OCI-LY3 (cell line): ENCODE data around the gene NR3C2.

ENCODE experiments used
- H2AFZ ChIP-seq: fragments of 200-600, 300-600 bp; shearing (Covaris generic); 2 replicates; pipeline ENCODE4 v1.6.0; 2014; ENCODE audit warnings: antibody characterized with exemption, low read depth, low read length
- H3K27ac ChIP-seq: fragments of 200-600, 300-600 bp; sonication (generic); 2 replicates; pipeline ENCODE4 v1.5.1; 2014; ENCODE audit warnings: mild to moderate bottlenecking, low read length, moderate library complexity, mixed read lengths
- H3K27me3 ChIP-seq: fragments of 200-600, 300-600 bp; sonication (generic); 2 replicates; pipeline ENCODE4 v1.6.1; 2014; ENCODE audit warnings: low read depth, low read length, mixed read lengths
- H3K36me3 ChIP-seq: fragments of 200-600, 300-600 bp; sonication (generic); replicated peaks from 2 replicates; pipeline ENCODE3; 2014; ENCODE audit warnings: low read depth, low read length, mixed read lengths
- H3K4me1 ChIP-seq: fragments of 300-600, 200-600 bp; sonication (generic); 2 replicates; pipeline ENCODE4 v1.6.1; 2014; ENCODE audit warnings: low read length, mixed read lengths
- H3K4me2 ChIP-seq: fragments of 200-600, 300-600 bp; sonication (generic); 2 replicates; pipeline ENCODE4 v1.6.1; 2014; ENCODE audit warnings: low read length, mixed read lengths
- H3K4me3 ChIP-seq: fragments of 300-600, 200-600 bp; sonication (generic); 2 replicates; pipeline ENCODE4 v1.5.1; 2014; ENCODE audit warnings: antibody characterized with exemption, mild to moderate bottlenecking, low read length, moderate library complexity
- H3K79me2 ChIP-seq: fragments of 300-600, 200-600 bp; shearing (Covaris generic); 2 replicates; pipeline ENCODE4 v1.6.1; 2014; ENCODE audit warnings: mild to moderate bottlenecking, low read length, mixed read lengths
- H3K9ac ChIP-seq: fragments of 300-600, 200-600 bp; shearing (Covaris generic); 2 replicates; pipeline ENCODE4 v1.6.0; 2014; ENCODE audit warnings: mild to moderate bottlenecking, low read length, moderate library complexity
- H3K9me3 ChIP-seq: fragments of 200-600, 300-600 bp; shearing (Covaris generic); 2 replicates; pipeline ENCODE4 v1.6.1; 2014; ENCODE audit warnings: low read length, mixed read lengths; ENCODE audit not compliant: insufficient read depth
- H4K20me1 ChIP-seq: fragments of 200-600, 300-600 bp; sonication (generic); 2 replicates; pipeline ENCODE4 v1.6.1; 2016; ENCODE audit warnings: low read length, mixed read lengths; ENCODE audit not compliant: insufficient read depth
- EZH2phosphoT487 ChIP-seq: fragments of 200-600 bp; shearing (Covaris generic); IDR thresholded peaks from 2 replicates; pipeline ENCODE4 v1.6.1; 2018; ENCODE audit warnings: antibody characterized with exemption, mixed run types, low read depth
- TF ChIP-seq, protein P1 (sequence below): fragments of 200-600, 300-600 bp; sonication (generic); IDR thresholded peaks from 2 replicates; pipeline ENCODE4 v1.5.1; 2014; ENCODE audit warnings: antibody characterized with exemption, low read length, low read depth

The NR3C2 gene

DNA sequence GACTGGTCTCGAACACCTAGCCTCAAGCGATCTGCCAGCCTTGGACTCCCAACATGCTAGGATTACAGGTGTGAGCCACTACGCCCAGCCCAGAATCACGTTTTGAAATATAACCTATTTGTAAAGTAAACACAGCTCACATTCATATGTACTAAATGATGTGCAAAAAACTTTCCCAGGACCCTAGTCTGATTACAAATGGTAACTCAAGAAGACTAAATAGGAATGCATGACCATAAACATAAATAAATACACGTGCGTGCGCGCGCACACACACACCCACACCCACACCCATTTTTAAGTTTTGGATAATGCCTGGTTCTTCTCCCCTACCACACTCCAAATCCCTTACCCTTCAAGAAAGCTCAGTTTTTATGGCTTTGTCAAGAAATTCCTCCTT lies 163.9 kb downstream of the NR3C2 start:
- Histone ChIP-seq H3K27ac (no peak overlapping the region), H3K9ac (no peak overlapping the region), H3K79me2 (no peaks in the 10 kb centered on the region), H3K27me3 (no peaks in the 10 kb centered on the region), H2AFZ (no peak overlapping the region), H4K20me1 (no peaks in the 10 kb centered on the region), H3K9me3 (no peaks in the 10 kb centered on the region), H3K4me3 (no peak overlapping the region), H3K4me2 (no peak overlapping the region), H3K4me1 (no peaks in the 10 kb centered on the region), H3K36me3 (no peaks in the 10 kb centered on the region)
- TF ChIP-seq, protein P1, sequence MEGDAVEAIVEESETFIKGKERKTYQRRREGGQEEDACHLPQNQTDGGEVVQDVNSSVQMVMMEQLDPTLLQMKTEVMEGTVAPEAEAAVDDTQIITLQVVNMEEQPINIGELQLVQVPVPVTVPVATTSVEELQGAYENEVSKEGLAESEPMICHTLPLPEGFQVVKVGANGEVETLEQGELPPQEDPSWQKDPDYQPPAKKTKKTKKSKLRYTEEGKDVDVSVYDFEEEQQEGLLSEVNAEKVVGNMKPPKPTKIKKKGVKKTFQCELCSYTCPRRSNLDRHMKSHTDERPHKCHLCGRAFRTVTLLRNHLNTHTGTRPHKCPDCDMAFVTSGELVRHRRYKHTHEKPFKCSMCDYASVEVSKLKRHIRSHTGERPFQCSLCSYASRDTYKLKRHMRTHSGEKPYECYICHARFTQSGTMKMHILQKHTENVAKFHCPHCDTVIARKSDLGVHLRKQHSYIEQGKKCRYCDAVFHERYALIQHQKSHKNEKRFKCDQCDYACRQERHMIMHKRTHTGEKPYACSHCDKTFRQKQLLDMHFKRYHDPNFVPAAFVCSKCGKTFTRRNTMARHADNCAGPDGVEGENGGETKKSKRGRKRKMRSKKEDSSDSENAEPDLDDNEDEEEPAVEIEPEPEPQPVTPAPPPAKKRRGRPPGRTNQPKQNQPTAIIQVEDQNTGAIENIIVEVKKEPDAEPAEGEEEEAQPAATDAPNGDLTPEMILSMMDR = no peak
- no peak for TF ChIP-seq EZH2phosphoT487

DNA sequence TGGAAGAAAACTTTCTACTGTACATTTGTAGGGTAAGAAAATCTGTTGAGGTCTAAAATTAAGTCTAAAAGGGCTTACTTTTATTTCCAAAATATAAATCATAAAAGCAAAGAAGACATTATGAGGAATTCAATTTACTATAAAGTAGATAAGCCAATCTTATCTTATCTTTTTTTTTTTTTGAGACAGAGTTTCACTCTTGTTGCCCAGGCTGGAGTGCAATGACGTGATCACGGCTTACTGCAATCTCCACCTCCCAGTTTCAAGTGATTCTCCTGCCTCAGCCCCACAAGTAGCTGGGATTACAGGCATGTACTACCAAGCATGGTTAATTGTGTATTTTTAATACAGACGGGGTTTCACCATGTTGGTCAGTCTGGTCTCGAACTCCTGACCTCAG lies 166.9 kb downstream of the NR3C2 start:
- no peak for TF ChIP-seq EZH2phosphoT487
- TF ChIP-seq, protein P1 = no peak

DNA sequence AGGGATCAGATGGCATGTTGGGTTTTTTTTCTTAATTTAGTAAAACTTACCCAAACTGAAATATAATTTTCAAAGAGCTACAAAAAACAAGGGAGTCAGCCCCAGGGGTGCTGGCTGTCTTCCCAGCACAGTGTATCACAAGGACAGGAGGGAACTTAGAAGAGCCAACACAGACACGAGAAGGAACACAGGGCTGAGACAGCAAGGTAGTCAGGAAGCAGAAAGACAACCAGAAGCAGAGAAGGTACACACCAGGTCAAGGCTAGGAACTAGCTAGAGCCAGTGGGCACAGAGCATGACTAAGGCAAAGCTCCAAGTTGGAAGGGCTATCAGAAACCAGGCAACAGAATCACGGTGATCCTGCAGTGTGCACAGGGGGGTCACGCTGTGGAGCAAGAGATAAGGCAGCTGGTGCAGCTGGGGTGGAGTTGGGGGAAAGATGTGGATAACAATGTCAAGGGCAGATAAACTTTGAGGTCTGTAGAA lies 168.7 kb downstream of the NR3C2 start:
- H3K4me1 ChIP-seq = no peaks in the 10 kb centered on the region
- H3K27me3 ChIP-seq = no peaks in the 10 kb centered on the region
- TF ChIP-seq, protein P1 = no peak
- no peak for TF ChIP-seq EZH2phosphoT487
- H3K4me3 ChIP-seq = no peak overlapping the region
- no peak overlapping the region for H3K4me2 ChIP-seq
- H3K9ac ChIP-seq = no peak overlapping the region
- no peaks in the 10 kb centered on the region for H3K36me3 ChIP-seq
- H3K27ac ChIP-seq = no peak overlapping the region
- no peaks in the 10 kb centered on the region for H3K9me3 ChIP-seq
- H2AFZ ChIP-seq = no peak overlapping the region
- H4K20me1 ChIP-seq = no peaks in the 10 kb centered on the region
- no peaks in the 10 kb centered on the region for H3K79me2 ChIP-seq

More for the DNA sequence above, 166.9 kb downstream of the NR3C2 start:
- Histone ChIP-seq H3K27me3 (no peaks in the 10 kb centered on the region), H3K9ac (no peak overlapping the region), H3K4me3 (no peak overlapping the region), H2AFZ (no peak overlapping the region), H3K27ac (no peak overlapping the region), H3K36me3 (no peaks in the 10 kb centered on the region), H3K9me3 (no peaks in the 10 kb centered on the region), H3K4me1 (no peaks in the 10 kb centered on the region), H3K4me2 (no peak overlapping the region), H4K20me1 (no peaks in the 10 kb centered on the region), H3K79me2 (no peaks in the 10 kb centered on the region)

DNA sequence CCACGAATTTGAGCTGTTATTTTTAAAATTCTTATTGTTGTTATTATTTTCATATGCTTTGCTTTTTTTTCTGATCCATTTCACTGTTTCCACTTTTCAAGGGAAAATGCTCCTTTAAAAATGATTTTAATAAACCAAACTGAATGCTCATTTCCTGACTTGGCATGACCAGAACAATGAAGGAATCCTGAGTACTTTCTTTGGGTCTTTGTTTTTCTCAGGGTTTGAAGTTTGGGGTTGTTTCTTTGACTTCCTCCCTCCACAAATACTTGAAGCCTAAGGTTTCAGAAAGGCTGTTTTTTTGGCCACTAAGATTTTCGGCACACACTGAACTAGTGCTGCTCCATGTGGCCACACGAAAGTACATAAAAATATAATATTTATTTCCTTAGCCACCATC lies 171.0 kb downstream of the NR3C2 start:
- no peaks in the 10 kb centered on the region for H3K4me1 ChIP-seq
- no peak overlapping the region for H3K4me2 ChIP-seq
- no peaks in the 10 kb centered on the region for H4K20me1 ChIP-seq
- H3K27me3 ChIP-seq = no peaks in the 10 kb centered on the region
- no peaks in the 10 kb centered on the region for H3K79me2 ChIP-seq
- no peak overlapping the region for H3K9ac ChIP-seq
- no peak overlapping the region for H3K27ac ChIP-seq
- H3K4me3 ChIP-seq = no peak overlapping the region
- TF ChIP-seq, protein P1 = no peak
- no peak for TF ChIP-seq EZH2phosphoT487
- no peaks in the 10 kb centered on the region for H3K9me3 ChIP-seq
- H2AFZ ChIP-seq = no peak overlapping the region
- H3K36me3 ChIP-seq = no peaks in the 10 kb centered on the region
